ENCODE data around the gene MAP7.

DNA sequence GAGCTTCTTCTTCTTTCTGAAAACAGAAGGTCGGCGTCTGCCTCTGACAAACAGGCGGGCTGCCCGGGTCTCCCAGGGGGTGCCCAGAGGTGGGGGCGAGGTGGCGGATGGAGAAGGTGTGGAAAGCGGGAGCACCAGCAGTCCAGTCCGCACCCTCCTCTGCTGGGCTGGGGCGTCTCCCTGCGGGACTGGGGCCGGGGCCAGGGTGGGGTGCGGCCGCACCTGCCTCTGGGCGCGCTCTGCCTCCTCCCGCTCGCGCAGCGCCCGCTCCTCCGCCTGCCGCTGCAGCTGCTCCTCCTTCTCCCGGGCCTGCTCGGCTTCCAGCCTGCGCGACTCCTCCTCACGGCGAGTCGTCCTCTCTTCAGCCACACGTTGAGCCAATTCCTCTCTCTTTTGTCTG is 189.4 kb downstream of the MAP7 start:
- no peak for TF ChIP-seq POLR2A (IDR thresholded peaks at IDR 0.05)
- no peak for TF ChIP-seq CTCF (IDR thresholded peaks at IDR 0.05)
- no peak for TF ChIP-seq EP300 (IDR thresholded peaks at IDR 0.05)
- no peak for TF ChIP-seq POLR2AphosphoS5 (IDR thresholded peaks at IDR 0.05)
